NCI-H1048 (cell line): ENCODE measurements around the gene DIP2A.
"Not testable (repeated sequence)": the region's sequence is repeated elsewhere in the genome, so short reads cannot be mapped to it uniquely, and the experiment has no call there.

Experiments
- DNase-seq: peaks from one replicate; lab custom pipeline; 2025; lab: John Stamatoyannopoulos, UW

The DIP2A gene

GRCh38 chr21:46452710-46453109 lies 6.0 kb upstream of the DIP2A start:
- DNase-seq = no peak

- DNase-seq = no peak
Measured at GRCh38 chr21:46454142-46454541, 4.5 kb upstream of the DIP2A start.

GRCh38 chr21:46454634-46455390 lies 3.9 kb upstream of the DIP2A start:
- DNase-seq = no peak

GRCh38 chr21:46455575-46456385 lies 2.9 kb upstream of the DIP2A start:
- DNase-seq = no peak

- DNase-seq = no peak
Measured at GRCh38 chr21:46456750-46457149, 1.9 kb upstream of the DIP2A start.

- no peak for DNase-seq
Measured at GRCh38 chr21:46457801-46458314, 833 bp upstream of the DIP2A start.

- DNase-seq = no peak
Measured at GRCh38 chr21:46459024-46459355, 299 bp downstream of the DIP2A start.

GRCh38 chr21:46459356-46460112 lies 843 bp downstream of the DIP2A start:
- DNase-seq = no peak

GRCh38 chr21:46461909-46462308 lies 3.2 kb downstream of the DIP2A start:
- no peak for DNase-seq

GRCh38 chr21:46465153-46465552 lies 6.5 kb downstream of the DIP2A start:
- DNase-seq = not testable (repeated sequence)

- DNase-seq = no peak
Measured at GRCh38 chr21:46465651-46466050, 7.0 kb downstream of the DIP2A start.

- DNase-seq = no peak
Measured at GRCh38 chr21:46468108-46468774, 9.6 kb downstream of the DIP2A start.

GRCh38 chr21:46469275-46469674 lies 10.6 kb downstream of the DIP2A start:
- no peak for DNase-seq

- no peak for DNase-seq
Measured at GRCh38 chr21:46471514-46471913, 12.8 kb downstream of the DIP2A start.

- DNase-seq = no peak
Measured at GRCh38 chr21:46472246-46472645, 13.6 kb downstream of the DIP2A start.

GRCh38 chr21:46474382-46474781 lies 15.7 kb downstream of the DIP2A start:
- no peak for DNase-seq

GRCh38 chr21:46475296-46475695 lies 16.6 kb downstream of the DIP2A start:
- no peak for DNase-seq

- no peak for DNase-seq
Measured at GRCh38 chr21:46477765-46478164, 19.1 kb downstream of the DIP2A start.

GRCh38 chr21:46478910-46479309 lies 20.2 kb downstream of the DIP2A start:
- no peak for DNase-seq

- DNase-seq = no peak
Measured at GRCh38 chr21:46480466-46480865, 21.8 kb downstream of the DIP2A start.

- no peak for DNase-seq
Measured at GRCh38 chr21:46482225-46482845, 23.6 kb downstream of the DIP2A start.

- no peak for DNase-seq
Measured at GRCh38 chr21:46482846-46483231, 24.1 kb downstream of the DIP2A start.
